ENCODE results near the gene BRPF1.

Gene BRPF1

DNA sequence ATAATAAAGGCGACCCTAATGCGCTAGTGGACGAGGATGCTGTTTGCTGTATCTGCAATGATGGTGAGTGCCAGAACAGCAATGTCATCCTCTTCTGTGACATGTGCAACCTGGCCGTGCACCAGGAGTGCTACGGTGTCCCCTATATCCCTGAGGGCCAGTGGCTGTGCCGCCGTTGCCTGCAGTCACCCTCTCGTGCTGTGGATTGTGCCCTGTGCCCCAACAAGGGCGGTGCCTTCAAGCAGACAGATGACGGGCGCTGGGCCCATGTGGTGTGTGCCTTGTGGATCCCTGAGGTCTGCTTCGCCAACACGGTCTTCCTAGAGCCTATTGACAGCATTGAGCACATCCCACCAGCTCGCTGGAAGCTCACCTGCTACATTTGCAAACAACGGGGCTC lies 7.6 kb downstream of the BRPF1 start:
- DNase-seq = no peak

DNA sequence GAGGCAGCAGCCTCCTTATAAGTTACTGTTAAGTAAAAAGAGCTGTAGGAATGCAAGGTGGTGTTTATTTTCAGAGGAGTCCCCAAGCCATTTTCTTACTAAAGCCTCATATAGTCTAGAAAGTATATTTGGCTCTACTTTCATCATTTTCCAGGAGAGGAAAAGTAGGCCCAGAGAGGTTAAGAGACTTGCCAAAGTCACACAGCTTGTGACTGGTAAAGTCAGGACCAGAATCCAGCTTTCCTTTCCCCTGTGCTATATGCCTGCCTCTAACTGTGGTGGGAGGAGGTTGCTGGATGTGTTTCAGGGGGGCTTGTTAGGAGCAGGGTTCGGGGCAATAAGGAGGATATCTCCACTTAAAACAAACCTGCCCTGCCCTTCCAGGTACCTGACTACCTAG lies 11.0 kb downstream of the BRPF1 start:
- DNase-seq = no peak

DNA sequence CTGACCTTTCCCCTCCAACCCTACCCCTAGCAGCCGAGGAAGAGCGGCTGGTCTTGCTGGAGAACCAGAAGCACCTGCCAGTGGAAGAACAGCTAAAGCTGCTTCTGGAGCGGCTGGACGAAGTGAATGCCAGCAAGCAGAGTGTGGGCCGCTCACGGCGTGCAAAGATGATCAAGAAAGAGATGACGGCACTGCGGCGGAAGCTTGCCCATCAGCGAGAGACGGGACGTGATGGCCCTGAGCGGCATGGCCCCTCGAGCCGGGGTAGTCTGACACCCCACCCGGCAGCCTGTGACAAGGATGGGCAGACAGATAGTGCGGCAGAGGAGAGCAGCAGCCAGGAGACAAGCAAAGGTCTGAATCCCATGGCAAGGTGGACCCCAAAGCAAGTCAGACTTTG lies 12.0 kb downstream of the BRPF1 start:
- no peak for DNase-seq

DNA sequence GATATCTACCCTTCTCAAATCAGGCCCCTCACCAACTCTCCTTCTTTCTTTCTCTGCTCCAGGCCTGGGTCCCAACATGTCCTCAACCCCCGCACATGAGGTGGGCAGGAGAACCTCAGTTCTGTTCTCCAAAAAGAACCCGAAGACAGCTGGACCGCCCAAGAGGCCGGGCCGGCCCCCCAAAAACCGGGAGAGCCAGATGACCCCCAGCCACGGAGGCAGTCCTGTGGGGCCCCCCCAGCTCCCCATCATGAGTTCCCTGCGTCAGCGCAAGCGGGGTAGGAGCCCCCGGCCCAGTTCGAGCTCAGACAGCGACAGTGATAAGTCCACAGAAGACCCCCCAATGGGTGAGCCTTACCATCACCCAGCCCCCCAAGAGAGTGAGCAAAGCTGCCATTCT lies 12.6 kb downstream of the BRPF1 start:
- no peak for DNase-seq

DNA sequence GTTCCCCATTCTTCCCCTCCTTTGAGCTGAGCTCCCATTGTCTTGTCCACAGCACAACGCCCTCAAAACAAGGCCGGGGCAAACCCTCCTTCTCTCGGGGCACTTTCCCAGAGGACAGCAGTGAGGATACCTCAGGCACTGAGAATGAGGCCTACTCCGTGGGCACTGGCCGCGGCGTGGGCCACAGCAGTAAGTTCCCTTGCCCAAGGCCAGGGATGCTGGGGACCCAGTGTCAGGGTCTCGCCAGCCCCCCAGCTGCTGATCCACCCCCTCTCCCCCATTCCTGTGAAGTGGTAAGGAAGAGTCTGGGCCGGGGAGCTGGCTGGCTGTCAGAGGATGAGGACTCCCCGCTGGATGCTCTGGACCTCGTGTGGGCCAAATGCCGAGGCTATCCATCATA lies 14.0 kb downstream of the BRPF1 start:
- no peak for DNase-seq

DNA sequence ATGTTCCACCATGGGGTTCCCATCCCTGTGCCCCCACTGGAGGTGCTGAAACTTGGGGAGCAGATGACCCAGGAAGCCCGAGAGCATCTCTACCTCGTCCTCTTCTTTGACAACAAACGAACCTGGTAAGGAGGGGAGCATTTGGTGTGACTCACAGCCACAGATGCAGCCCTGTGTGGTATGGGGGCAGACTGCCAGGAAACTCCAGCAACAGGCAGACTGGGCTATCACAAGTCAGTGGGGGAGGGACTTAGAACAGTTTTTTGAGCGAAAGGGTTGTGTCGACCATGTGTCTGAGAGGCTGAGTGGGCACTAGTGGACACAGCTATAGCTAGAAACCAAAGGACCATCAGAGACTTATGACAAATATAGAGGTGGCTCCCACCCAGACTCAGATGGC lies 14.8 kb downstream of the BRPF1 start:
- DNase-seq = no peak

DNA sequence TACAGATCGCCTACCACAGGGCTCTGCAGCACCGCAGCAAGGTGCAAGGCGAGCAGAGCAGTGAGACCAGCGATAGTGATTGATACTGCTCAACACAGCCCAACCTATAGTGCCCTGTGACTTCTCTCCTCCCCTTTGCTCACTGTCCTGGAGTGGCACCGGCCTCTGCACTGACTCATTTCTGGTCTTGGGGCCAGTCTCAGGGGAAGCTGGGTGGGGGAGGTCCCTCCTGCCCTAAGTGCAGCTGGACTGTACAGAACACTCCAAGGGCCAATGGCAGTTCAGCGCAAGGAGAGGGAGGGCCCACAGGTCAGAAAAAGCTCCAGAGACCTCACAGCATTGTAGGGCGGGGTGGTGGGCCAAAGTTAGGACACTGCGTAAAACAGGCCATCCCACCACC lies 15.7 kb downstream of the BRPF1 start:
- no peak for DNase-seq

DNA sequence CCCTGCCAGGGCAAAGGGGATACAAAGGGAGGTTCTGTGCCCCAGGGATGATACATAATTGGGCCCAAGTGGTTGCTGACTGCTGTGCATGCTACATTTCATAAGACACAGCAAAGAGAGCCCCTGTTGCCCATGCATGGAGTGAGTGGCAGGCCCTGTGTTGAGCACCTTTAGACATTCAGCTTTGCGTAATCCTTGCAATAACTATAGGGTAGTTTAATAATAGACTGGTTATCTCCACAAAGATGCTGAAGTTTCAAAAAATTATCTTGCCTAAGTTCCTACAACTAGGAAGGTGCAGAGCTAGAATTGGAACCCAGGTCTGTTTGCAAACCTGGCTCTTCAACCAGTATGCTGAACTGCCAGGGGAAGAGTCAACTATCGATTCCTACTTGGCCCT lies 16.5 kb downstream of the BRPF1 start:
- no peak for DNase-seq

DNA sequence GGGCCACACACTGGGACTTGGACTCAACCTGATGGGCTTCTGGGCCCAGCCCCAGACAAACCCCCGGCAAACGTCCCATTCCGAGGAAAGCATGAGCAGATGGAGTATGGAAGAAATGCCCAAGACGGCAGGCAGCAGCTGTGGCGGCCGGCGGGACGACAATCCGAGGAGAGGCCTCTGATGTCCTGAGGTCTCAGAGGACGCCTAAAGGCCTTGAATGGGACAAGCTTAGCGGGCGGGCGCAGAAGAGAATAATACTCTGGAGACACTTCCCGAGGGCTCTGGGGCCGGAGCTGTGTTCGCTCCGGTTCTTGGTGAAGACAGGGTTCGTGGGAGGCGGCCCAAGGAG lies 17.7 kb downstream of the BRPF1 start:
- DNase-seq = no peak

DNA sequence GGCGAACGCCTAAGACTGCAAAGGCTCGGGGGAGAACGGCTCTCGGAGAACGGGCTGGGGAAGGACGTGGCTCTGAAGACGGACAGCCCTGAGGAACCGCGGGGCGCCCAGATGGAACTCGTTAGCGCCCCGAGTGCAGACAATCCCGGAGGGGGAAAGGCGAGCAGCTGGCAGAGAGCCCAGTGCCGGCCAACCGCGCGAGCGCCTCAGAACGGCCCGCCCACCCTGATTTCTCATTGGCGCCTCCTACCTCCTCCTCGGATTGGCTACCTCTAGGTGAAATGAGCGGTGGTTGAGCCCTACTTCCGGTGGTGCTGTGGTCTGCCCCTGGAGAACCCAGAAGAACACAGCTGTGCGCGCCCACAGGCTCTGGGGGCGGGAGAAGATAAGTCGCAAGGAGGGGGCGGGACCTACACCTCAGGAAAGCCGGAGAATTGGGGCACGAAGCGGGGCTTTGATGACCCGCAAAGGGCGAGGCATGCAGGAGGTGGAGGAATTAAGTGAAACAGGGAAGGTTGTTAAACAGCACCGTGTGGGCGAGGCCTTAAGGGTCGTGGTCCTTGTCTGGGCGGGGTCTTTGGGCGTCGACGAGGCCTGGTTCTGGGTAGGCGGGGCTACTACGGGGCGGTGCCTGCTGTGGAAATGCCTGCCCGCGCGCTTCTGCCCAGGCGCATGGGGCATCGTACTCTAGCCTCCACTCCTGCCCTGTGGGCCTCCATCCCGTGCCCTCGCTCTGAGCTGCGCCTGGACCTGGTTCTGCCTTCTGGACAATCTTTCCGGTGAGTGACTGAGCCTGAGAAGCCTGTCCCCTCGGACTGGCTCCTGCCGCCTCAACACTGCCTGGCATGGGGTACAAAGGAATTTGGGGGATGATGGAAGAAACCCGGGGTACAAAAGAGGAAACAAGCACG lies 18.4 kb downstream of the BRPF1 start, which contains the start of gene OGG1:
Gene OGG1 (plus strand): TSS at position 308 of the 911 bp plus-strand sequence. CDS start 335 bp downstream, at position 643.
- peak; percentile 94 for DNase-seq

DNA sequence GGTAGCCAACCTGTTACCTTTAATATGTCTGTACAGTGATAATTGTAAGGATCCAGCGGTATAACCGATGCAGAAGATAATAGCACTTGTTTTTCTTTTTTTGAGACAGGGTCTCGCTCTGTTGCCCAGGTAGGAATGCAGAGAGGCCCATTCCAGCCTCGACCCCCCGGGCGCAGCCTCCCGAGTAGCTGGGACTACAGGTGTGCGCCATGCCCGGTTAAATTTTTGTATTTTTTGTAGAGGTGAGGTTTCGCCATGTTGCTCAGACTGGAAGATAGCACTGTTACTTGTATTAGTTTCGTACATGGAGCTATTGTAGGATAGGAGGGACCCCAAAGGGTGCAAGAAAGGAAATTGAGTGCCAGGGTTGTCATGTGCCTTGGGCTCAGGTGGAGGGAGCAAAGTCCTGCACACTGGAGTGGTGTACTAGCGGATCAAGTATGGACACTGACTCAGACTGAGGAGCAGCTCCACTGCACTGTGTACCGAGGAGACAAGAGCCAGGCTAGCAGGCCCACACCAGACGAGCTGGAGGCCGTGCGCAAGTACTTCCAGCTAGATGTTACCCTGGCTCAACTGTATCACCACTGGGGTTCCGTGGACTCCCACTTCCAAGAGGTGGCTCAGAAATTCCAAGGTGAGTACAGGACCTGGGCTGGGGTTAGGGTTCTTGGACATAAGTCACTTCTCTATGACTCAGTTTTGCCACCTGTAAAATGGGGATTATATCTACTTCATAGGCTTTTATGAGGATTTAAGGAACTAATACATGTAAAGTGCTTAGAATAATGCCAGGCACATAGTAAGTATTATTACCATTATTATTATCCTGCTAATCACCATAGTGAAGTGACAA lies 19.2 kb downstream of the BRPF1 start:
- no peak for DNase-seq

DNA sequence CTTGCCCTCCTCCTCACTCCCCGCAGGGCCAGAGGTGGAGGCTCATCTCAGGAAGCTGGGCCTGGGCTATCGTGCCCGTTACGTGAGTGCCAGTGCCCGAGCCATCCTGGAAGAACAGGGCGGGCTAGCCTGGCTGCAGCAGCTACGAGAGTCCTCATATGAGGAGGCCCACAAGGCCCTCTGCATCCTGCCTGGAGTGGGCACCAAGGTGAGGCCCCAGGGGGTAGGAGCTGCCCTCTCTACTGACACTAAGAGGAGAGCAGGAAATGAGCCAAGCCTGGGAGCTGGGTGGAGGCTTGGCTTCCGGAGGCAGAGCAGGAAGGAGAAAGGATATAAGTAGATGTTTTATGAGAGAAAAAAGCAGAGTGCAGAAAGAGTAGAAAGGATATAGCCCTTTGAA lies 23.1 kb downstream of the BRPF1 start:
- peak; percentile 31 for DNase-seq

DNA sequence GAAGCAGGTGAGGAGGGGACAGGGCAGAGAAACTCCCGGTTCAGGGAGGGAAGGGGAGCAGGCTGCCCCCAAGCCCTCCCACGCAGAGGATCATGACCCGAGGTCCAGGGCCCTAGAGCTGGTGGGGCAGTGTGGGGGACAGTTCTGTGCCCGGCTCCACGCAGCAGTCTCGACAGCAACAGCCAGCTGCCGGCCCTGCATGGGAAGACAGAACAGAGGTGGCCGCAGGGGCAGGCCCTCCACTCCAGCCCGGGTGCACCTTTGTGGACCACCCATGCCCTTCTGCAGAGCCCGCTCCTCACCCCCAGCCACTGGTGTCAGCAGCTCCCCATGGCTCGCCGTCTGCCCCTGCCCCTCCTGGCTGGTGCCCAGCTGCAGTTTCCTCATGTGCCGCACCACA lies 25.9 kb downstream of the BRPF1 start:
- no peak for DNase-seq

DNA sequence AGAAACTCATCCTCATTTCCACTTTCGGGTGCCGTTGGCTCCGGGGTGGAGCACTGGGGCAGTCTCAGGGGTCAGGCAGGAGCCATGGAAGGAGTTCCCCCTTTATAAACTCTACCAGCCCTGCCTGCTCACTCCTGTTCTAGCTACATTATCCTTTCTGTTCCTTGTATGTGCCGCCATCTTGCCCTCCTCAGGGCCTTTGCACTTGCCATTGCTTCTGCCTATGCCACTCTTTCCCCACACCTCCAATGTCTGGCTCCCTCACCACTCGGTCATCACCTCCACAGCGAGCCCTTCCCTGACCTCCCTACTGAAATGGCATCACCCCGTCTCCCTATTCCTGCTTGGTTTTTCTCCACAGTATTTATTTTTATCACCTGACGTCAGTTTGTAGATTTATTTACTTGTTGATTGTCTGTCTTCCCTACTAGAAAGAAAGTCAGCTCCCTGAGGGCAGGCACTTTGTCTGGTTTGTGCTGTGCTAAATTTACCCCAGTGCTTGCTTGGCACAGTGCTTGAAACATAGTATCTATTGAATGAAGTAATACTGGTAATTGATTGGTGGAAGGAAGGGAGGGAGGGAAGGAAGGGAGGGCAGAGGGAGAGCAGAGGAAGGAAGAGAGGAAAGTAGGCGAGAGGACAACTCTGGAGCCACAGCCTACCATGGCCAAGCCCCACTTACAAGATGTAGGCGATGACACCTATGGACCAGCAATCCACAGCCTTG lies 29.4 kb downstream of the BRPF1 start:
- no peak for DNase-seq

DNA sequence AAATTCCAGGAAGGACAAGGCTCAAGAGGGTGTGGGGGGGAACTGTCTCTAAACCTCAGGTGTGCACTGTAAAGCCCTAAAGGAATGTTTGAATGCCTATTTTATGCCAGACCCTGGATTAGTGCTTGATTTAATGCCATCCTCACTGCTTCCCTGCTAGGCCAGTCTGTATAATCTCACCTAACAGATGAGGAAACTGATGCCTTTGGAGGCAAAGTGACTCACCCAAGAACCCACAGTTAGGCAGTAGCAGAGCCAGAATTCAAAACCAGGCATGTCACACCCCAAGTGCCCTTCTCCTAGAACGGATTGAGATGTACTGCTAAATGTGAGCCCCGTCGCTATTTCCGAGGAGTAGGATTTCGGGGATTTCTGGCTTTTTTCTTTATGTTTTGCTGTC lies 30.4 kb downstream of the BRPF1 start:
- DNase-seq = no peak

DNA sequence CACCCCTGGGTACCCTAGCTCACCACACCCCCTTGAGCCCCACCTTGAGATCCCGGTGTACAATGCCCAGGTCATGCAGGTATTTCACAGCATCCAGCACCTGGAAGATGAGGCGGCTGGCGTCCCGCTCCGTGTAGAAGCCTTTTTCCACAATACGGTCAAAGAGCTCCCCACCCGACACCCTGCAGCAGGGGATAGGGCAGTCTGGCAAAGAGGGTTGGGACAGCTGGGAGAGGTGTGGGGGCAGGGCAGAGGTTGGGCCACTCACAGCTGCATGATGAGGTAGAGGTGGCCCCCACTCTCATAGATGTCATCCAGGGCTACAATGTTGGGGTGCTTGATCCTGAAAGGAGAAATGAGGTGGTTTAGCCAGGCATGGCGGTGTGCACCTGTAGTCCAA lies 31.3 kb downstream of the BRPF1 start:
- no peak for DNase-seq

DNA sequence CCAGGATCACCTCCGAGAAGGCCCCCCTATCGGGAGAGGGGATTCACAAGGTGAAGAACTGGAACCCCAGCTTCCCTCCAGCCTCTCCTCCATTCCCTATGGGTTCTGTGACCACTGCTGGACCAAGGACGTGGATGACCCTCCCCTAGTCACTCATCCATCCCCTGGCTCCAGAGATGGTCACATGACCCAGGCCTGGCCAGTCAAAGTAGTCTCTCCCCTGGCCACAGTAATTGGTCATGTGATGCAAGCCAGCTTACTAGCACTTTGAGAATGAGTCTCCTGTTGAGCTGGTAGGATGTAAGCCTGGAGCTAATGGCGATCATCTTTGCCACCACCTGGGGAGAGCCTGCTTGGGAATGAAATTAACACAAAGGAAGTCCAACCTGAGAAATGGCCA lies 34.3 kb downstream of the BRPF1 start:
- no peak for DNase-seq

DNA sequence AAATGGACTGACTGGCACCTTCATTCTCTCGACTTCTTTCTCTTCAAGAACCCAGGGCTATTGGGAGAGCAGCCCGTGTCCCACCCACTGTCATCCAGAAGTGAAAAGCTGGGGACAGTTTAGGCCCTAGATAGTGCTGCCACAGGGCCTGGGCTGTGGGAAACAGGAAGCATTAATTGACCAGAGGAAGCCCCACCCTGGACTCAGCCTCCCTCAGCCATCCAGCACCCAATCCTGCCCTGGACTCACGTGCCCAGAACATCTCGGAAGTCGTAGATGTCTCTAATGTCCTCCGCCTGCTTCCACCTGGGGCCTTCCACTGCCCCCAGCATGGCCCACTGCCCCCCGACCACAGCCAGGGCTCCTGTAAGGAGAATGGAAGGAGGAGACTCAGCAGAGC lies 35.9 kb downstream of the BRPF1 start:
- no peak for DNase-seq

DNA sequence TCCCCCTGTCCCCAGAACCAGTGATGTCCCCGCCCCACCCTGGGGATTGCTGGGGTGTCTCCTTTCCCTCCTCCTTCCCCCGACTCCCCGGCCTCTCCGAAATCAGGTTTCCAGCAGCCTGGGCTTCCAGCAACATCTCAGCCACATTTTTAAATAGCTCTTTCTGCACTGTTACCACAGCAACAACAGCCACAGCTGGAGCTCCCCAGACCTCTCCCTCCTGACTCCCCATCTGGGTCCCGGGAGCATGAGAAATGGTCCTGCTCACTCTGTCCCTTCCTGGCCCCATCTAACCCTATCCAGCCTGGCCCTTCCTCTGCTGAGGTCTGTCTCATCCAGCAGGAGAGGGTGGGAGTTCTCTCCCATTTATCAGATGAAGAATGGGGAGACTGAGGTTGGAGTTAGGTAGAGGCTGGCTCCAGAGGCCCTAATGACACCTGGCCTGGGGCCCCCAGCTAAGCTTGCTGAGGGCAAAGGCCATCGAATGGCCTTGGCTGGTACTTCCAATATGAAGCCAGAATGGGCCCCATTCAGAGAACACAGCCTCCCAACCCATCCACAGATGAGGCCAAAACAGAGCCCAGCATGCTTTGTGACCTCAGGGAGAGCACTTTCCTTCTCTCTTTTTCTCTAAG lies 36.7 kb downstream of the BRPF1 start:
- no peak for DNase-seq

DNA sequence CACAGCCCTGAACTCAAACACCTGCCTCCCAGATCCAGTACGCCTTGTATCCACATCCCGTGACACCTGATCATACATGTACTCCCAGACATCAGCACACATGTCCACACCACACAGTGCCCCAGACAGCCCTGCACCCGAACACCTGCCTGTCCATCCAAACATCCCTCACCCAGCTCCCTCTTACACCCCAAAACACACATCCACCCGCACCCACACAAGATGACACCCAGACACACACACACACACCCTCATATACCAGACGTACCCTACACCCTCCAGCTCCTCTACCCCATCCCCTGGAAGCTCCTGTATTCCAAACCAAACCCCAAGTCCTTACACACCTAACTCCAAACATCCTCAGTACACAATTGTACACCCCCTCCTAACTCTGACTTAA lies 37.5 kb downstream of the BRPF1 start:
- no peak for DNase-seq

DNA sequence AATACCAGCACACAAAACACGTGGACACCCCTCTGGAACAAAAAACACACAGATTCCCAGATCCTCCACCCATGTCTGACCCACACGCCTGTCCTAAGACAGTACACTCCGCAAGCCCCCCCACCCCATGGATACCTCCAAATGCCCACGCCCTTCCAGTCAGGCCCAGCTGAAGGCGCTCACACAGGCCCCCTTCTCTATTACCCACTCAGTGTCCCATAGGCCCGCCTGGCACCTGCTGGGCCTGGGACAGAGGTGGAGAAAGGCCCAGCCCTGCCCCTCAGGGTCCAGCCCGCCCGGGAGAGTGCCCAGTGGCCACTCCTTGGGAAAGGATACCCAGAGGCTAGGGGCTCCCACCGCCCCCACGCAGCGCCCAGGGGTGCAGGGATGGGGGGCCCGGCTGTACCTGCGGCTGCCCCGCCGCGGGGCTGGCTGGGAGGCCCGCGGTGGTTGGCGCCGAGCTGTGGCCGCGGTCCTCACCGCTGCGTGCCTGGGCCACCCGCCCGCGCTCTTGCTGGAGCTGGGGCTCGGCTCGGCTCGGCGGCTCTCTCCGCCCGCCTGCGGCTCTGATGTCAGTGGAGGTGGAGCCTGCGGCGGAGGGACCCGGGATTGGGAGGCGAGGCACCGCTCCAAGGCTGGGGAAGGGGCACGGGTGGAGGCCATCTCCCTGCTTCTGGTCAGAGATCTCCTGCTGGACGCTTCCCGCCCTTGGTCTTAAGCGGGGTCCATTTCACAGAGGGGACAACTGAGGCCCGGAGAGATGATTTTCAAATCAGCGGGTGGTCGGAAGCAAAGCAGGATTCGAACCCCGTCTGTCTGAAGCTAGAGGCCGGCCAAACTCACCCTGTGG lies 38.1 kb downstream of the BRPF1 start, which contains the start of gene CAMK1:
Gene CAMK1 (minus strand): TSS at position 522 of the 850 bp plus-strand sequence. CDS start 2,198 bp downstream, outside the sequence.
- DNase-seq = peak; percentile 74
